Astrocyte of the cerebellum (primary cell): ENCODE measurements around the gene DCUN1D1.

Source experiments
- DNase-seq: peaks from one replicate; pipeline ENCODE4 v3.0.0-alpha.2; 2011; ENCODE audit warnings: low read depth
- H3K4me3 ChIP-seq: 2 replicates; pipeline ENCODE4 v1.5.1; 2011; ENCODE audit warnings: mild to moderate bottlenecking, low read depth, low read length, moderate library complexity
- in situ Hi-C: cut with HindIII; loops from 2 replicates; pipeline ENCODE4 v1.10.0; 2017; ENCODE audit warnings: low sequenced_read_pairs
- TF ChIP-seq, protein P1 (sequence below): IDR thresholded peaks from 2 replicates; pipeline ENCODE4 v1.5.1; 2012; ENCODE audit warnings: low read length, low read depth, moderate library complexity, mild to moderate bottlenecking; ENCODE audit errors: missing control alignments

The DCUN1D1 gene

DNA sequence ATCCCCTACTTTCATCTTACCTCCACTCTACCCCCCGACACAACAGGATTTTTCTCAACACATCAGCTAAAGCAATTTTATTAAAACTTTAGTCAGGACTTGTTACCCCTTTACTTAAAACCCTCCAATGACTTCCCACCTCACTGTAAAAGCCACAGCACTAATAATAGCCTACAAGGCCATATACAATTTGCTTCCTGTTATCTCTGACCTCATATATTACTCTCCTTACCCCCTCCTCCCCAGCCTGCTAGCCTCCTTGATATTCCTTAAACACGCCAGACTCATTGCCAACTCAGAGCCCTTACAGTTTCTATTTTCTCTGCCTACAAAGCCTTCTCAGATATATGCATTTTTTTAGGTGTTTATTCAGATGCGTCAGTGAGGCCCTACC, 54.4 kb downstream of the DCUN1D1 start:
- H3K4me3 ChIP-seq = no peak overlapping the region
- TF ChIP-seq, protein P1, sequence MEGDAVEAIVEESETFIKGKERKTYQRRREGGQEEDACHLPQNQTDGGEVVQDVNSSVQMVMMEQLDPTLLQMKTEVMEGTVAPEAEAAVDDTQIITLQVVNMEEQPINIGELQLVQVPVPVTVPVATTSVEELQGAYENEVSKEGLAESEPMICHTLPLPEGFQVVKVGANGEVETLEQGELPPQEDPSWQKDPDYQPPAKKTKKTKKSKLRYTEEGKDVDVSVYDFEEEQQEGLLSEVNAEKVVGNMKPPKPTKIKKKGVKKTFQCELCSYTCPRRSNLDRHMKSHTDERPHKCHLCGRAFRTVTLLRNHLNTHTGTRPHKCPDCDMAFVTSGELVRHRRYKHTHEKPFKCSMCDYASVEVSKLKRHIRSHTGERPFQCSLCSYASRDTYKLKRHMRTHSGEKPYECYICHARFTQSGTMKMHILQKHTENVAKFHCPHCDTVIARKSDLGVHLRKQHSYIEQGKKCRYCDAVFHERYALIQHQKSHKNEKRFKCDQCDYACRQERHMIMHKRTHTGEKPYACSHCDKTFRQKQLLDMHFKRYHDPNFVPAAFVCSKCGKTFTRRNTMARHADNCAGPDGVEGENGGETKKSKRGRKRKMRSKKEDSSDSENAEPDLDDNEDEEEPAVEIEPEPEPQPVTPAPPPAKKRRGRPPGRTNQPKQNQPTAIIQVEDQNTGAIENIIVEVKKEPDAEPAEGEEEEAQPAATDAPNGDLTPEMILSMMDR = no peak
- no peak for DNase-seq
- in situ Hi-C loops = no loop called here

GRCh38 chr3:182925330-182925943, 54.9 kb downstream of the DCUN1D1 start:
- TF ChIP-seq, protein P1 = no peak
- no peak for DNase-seq
- in situ Hi-C loops = no loop called here
- no peak overlapping the region for H3K4me3 ChIP-seq

- in situ Hi-C loops = no loop called here
- TF ChIP-seq, protein P1 = no peak
- H3K4me3 ChIP-seq = no peak overlapping the region
- DNase-seq = peak; percentile 2
Observed at GRCh38 chr3:182921665-182922355, 58.5 kb downstream of the DCUN1D1 start.

GRCh38 chr3:182920515-182921084, 59.7 kb downstream of the DCUN1D1 start:
- H3K4me3 ChIP-seq = no peak overlapping the region
- TF ChIP-seq, protein P1 = no peak
- in situ Hi-C loops = no loop called here
- DNase-seq = no peak

DNA sequence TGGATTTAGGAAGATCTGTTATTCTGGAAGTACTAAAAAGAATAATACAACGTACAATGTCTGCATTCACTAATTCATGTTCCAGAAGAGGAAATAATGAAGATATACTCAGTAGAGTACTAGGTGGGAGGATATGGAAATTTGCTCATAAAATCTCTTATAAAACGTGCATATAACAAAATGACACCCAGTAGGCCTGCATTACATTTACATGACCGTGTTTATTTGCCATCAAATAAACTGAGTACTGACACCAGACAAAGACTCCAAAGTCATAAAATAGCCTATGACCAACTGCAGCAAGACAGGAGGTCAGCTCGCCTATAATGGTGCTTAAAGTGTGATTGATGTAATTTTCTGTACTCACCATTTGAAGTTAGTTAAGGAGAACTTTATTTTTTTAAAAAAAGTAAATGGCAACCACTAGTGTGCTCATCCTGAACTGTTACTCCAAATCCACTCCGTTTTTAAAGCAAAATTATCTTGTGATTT, 60.4 kb downstream of the DCUN1D1 start:
- no peak for DNase-seq
- TF ChIP-seq, protein P1 = no peak
- no peak overlapping the region for H3K4me3 ChIP-seq
- in situ Hi-C loops = loop anchor here (5.0 kb wide), 1 partner anchor 42 kb away; no protein-coding TSS in a partner anchor

DNA sequence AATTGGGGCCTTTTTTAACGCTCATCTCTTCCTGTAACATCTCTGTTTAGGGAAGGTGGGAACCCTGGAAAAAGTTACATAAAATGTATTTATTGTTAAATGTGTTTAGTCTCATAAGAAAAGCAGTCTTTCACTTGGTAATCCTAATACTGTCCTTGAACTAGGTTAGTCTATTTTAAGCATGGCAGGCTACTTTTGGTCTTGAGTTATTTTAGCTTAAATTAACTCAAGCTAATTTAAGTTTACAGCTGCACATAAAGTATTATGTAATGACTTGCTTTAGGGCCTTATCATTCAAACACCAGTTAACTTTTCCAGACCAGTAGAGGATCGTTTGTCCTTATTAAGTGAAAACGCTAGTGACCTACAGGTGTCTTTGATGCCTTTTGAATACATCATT, 63.2 kb downstream of the DCUN1D1 start:
- in situ Hi-C loops = loop anchor here (5.0 kb wide), 1 partner anchor 45 kb away; no protein-coding TSS in a partner anchor
- TF ChIP-seq, protein P1 = no peak

More for the DNA sequence above, 63.2 kb downstream of the DCUN1D1 start:
- no peak overlapping the region for H3K4me3 ChIP-seq
- no peak for DNase-seq
